HG03571 (cell line): Measurements from ENCODE around the gene MYO1F.
"Not testable (repeated sequence)": the region's sequence is repeated elsewhere in the genome, so short reads cannot be mapped to it uniquely, and the experiment has no call there.

Experiments
- ATAC-seq: cut with Tn5 transposase; IDR thresholded peaks from one replicate; pipeline ENCODE4 v1.9.1; 2021; ENCODE audit not compliant: unreplicated experiment

MYO1F gene

DNA sequence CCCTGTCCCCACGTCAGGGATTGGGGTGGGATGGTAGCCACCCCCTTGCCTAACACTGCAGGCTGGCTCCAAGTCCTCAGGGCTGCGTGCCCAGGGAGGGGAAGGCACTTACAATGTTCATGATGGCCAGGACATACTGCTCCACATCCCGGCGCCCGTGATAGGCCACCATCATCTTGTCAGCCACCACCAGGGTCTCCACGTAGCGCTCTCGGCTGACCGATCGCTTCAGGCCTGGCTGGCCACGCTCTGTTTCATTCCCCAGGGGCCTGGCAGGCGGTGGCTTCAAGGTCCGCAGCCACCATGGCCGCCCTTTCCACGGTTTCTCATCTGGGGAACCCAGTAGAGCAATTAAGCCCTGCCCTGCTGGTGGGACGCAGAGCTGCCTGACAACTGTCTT, 23.6 kb upstream of the MYO1F start:
- no peak for ATAC-seq

- no peak for ATAC-seq
Observed at GRCh38 chr19:8600064-8600463, 22.8 kb upstream of the MYO1F start.

- ATAC-seq, result no peak
Observed at GRCh38 chr19:8596168-8596567, 18.9 kb upstream of the MYO1F start.

DNA sequence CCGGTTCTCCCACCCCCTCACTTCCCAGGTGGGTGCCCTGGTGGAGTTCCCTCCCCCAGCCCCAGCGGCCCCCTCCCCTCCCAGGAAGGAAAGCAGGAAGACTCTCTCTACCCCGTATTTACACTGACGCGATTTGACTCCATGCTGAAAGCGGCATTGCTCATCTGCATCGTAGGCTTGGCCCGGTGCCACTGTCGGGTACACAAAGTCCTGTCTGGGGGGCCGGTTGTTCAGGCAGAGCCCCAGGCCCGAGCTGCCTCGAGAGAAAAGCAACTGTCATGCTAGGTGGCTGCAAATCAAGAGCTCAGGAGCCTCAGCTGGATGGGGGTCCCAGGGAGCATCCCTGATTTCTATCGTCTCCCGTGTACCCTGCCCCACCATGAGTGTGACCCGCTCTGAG, 18.4 kb upstream of the MYO1F start:
- ATAC-seq, result no peak

- ATAC-seq, result no peak
Observed at GRCh38 chr19:8593931-8594330, 16.7 kb upstream of the MYO1F start.

GRCh38 chr19:8592231-8593009, 15.2 kb upstream of the MYO1F start:
- ATAC-seq, result no peak

- ATAC-seq, result no peak
Observed at GRCh38 chr19:8589177-8589714, 12.0 kb upstream of the MYO1F start.

- ATAC-seq, result no peak
Observed at GRCh38 chr19:8585894-8586750, 8.9 kb upstream of the MYO1F start.

DNA sequence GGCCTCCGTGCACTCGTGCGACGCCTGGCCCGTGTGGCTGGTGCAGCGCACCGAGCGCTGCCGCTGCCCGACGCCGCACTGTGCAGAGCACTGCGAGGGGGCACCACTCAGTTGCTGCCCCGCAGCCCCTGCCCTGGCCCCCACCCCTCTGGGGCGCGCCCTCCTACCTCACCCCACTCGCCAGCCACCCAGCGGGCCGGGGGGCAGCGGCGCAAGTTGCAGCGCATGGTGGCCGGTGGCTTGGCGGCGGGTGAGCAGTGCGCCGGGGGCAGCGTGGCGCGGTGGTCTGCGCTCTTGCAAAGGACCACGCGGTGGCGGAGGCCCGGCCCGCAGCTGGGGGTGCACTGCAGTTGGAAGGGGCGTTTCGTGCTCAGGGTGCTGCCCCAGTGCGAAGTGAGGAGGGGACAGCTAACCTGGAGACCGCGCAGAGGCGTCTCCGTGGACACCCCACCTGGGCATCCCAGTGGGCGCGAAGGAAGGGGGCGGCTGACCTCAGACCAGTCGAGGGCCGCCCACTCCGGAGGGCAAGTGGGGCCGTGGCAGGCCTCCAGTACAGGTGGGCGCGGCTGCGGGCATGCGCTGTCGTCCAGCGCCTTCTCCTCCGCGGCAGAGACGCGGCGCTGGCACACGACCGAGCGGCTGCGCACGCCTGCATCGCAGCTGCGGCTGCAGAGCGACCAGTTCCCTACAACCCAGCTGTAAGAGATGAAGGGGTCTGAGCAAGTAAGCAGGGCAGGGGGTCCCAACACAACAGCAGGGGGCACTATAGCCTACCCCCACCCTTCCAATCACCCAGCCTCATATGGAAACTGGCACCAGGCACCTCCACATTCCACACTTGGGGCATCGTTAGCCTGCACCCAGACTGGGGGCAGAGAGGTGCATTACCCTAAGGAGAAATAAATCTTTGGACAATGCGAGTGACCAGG, 8.0 kb upstream of the MYO1F start:
- ATAC-seq, result no peak

GRCh38 chr19:8580710-8581281, 3.6 kb upstream of the MYO1F start:
- ATAC-seq, result no peak

DNA sequence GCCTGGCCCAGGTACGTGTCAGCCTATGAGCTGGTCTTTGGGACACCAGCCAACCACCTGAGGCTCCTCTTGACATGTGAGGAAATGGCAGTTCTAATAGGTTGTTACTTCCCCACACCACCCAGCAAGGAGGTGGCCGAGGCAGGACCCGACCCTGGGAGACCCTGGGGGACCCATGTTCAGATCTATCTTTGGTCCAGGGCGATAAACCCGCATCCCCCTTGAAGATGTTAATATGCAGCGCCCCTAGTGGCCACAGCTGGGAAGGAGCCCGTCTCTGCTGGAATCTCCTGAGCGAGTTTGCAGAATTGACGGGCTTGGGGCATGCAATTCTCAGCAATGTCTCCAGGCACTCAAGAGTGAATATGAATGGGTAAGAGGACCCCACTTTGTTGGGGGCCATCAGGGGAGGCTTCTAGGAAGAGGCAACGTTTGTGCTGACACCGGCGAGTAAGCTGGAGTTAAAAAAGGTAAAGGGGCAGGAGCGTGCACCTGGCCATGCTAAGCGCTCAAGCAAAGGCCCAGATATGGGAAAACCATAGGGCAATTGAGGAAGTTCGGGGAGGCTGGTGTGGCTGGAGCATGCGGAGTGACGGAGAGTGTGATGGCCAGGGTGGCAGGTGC, 1.5 kb upstream of the MYO1F start:
- no peak for ATAC-seq

DNA sequence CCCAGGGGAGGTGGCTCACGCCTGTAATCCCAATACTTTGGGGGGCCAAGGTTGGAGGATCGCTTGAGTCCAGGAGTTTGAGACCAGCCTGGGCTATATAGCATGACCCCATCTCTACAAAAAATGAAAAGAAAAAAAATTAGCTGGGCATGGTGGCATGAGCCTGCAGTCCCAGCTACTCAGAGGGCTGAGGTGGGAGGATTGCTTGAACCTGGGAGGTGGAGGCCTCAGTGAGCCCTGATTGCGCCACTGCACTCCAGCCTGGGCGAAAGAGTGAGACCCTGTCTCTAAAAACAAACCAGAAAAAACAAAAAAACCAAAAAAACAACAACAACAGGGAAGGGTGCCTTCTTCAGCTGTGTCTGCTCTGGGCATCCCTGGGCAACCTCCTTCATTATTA, 499 bp upstream of the MYO1F start:
- no peak for ATAC-seq

GRCh38 chr19:8576273-8576993, 809 bp downstream of the MYO1F start:
- no peak for ATAC-seq

DNA sequence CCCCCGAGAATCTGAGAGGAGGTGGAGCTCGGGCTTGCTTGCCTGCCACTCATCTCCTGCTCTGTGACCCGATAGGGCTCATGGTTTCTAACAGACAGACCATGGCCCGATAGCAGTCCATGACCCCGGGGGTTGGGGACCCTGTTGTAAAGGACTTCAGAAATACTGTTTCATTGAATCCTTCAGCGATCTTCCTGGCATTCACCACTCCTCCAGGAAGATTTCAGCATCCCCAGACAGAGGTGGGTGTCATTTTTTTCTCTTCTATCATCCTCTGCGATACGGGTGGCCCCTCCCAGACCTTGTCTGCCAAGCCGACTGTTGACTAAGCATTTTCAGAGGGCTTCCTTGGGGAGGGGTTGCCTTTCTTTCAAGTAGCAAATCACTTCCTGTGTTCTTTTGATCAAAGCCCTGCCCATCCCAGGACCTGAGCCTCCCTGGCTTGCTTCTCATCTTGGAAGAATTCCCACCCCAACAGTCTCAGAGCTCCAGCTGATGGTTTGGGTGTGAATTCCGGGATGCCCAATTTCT, 1.7 kb downstream of the MYO1F start:
- ATAC-seq, result no peak

DNA sequence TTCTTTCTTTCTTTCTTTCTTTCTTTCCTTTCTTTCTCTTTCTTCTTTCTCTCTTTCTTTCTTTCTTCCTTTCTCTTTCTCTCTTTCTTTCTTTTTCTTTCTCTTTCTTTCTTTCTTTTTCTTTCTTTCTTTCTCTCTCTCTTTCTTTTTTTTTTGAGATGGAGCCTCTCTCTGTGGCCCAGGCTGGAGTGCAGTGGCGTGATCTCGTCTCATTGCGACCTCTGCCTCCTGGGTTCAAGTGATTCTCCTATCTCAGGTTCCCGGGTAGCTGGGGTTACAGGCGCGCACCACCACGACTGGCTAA, 2.7 kb downstream of the MYO1F start:
- ATAC-seq, result not testable (repeated sequence)

GRCh38 chr19:8573316-8573715, 3.9 kb downstream of the MYO1F start:
- no peak for ATAC-seq

DNA sequence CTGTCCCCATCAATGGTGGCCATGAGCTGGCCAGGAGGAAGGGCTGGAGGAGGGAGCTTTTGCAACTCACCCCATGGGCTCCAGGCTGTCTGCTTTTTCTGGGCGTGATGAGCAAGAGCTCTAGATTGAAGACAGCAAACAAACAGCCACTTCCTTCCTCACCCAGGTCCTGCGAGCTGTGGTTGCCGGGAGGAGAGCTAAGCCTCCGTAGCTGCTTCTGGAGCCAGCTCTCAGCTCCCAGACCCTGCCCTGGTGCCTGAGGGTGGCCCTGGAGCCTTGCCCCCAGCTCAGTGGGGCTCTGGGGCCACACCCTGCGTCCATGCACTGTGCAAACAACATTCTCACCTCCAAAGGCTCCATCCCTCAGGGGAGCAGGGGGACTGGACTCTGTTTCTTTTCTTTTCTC, 6.2 kb downstream of the MYO1F start:
- ATAC-seq, result no peak

DNA sequence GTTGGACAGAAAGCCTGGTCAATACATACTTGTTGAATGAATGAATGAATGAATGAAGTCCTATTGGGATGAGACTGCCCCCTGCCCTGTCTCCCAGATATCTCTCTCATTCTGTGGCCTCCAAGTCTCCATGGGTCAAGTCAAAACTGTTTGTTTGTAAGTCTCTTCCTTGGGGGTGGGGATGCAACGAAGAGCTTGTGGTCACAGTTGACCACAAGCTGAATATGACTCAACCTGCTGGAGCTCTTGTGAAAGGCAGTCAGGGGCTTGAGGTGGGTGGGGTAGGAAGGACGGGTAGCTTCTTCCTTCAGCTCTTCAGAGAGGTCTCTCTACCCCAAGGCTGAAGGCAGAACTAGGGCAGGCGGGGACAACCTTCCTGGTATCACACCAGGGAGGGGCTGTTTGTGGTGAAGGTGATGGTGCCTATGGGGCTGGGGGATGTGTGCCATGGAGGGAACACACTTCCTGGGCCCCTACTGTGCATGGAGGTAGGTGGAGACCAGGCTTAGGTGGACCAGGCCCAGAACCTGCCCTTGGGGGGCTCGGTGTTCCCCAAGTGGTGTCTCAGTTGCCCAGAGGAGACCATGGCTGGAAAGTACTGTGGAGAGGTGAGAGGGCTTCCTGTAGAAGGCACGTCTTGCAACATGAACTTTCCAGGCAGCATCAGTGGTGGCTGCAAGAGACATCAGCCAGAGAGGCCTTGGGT, 8.0 kb downstream of the MYO1F start:
- peak; percentile 86 for ATAC-seq
